Osteoblast (primary cell): ENCODE measurements around the gene RNF31. TPM values are rescaled to one million over a fixed set of nuclear protein-coding genes. Genes with fewer than 3 reads are reported as not detected.

Experiments used
- DNase-seq: peaks from one replicate; pipeline ENCODE4 v3.0.0; 2011; ENCODE audit warnings: low spot score, mixed read lengths; ENCODE audit not compliant: insufficient read length; ENCODE audit errors: missing footprints
- H2AFZ ChIP-seq: 2 replicates; pipeline ENCODE4 v1.6.0; 2011; ENCODE audit warnings: mild to moderate bottlenecking, low read length
- H3K27ac ChIP-seq: 2 replicates; pipeline ENCODE4 v1.5.1; 2011; ENCODE audit warnings: mild to moderate bottlenecking, low read depth, low read length, moderate library complexity
- H3K27me3 ChIP-seq: 2 replicates; pipeline ENCODE4 v1.6.0; 2012; ENCODE audit warnings: mild to moderate bottlenecking, control low read depth, inconsistent platforms, low read length, moderate library complexity; ENCODE audit not compliant: insufficient read depth
- H3K36me3 ChIP-seq: 2 replicates; pipeline ENCODE4 v1.5.1; 2011; ENCODE audit warnings: mild to moderate bottlenecking, low read length, control low read depth, moderate library complexity; ENCODE audit not compliant: insufficient read depth
- H3K4me1 ChIP-seq: 2 replicates; pipeline ENCODE4 v1.5.1; 2011; ENCODE audit warnings: mild to moderate bottlenecking, low read length, control low read depth, moderate library complexity; ENCODE audit not compliant: insufficient read depth
- H3K4me2 ChIP-seq: 2 replicates; pipeline ENCODE4 v1.6.0; 2011; ENCODE audit warnings: mild to moderate bottlenecking, low read length; ENCODE audit not compliant: insufficient read depth
- H3K4me3 ChIP-seq: fragments of 200-600 bp; sonication (generic); 3 replicates; pipeline ENCODE4 v1.5.1; 2012; ENCODE audit warnings: mild to moderate bottlenecking, low read length, inconsistent platforms; ENCODE audit not compliant: insufficient read depth
- H3K79me2 ChIP-seq: 2 replicates; pipeline ENCODE4 v1.6.0; 2012; ENCODE audit warnings: mild to moderate bottlenecking, low read length, control low read depth, inconsistent platforms; ENCODE audit not compliant: insufficient read depth
- H3K9me3 ChIP-seq: 2 replicates; pipeline ENCODE4 v1.5.1; 2011; ENCODE audit warnings: low read depth, low read length, control low read depth
- H4K20me1 ChIP-seq: 2 replicates; pipeline ENCODE4 v1.6.0; 2012; ENCODE audit warnings: mild to moderate bottlenecking, low read length, control low read depth; ENCODE audit not compliant: insufficient read depth
- CTCF ChIP-seq: IDR thresholded peaks from 2 replicates; pipeline ENCODE4 v1.5.1; 2011; ENCODE audit warnings: mild to moderate bottlenecking, low read depth, low read length, moderate library complexity; ENCODE audit errors: extremely low read depth
- total RNA-seq: library from RNA; depleted of rRNA; stranded (reverse); fragments of >200 nt; gene quantifications from 2 replicates; pipeline ENCODE4 v1.2.3, GENCODE V29; 2012

The RNF31 gene
- total RNA-seq, 1 donor: 49.6 TPM

GRCh38 chr14:24137529-24138395, 9.5 kb upstream of the RNF31 start:
- Histone ChIP-seq H3K27me3 (no peaks in the 10 kb centered on the region), H3K79me2 (peaks cover 49% of the 10 kb centered on the region), H3K4me3 (no peak overlapping the region), H4K20me1 (peaks cover 8% of the 10 kb centered on the region), H3K36me3 (peaks cover 26% of the 10 kb centered on the region), H2AFZ (no peak overlapping the region), H3K4me2 (peak overlapping the region; percentile 97), H3K27ac (no peak overlapping the region), H3K4me1 (peaks cover 18% of the 10 kb centered on the region), H3K9me3 (no peaks in the 10 kb centered on the region)
- no peak for TF ChIP-seq CTCF
- DNase-seq: peak; percentile 69

GRCh38 chr14:24138396-24139271, 8.7 kb upstream of the RNF31 start:
- no peak for TF ChIP-seq CTCF
- Histone ChIP-seq H3K27me3 (no peaks in the 10 kb centered on the region), H3K79me2 (peaks cover 49% of the 10 kb centered on the region), H3K27ac (no peak overlapping the region), H2AFZ (no peak overlapping the region), H3K4me2 (peak overlapping the region; percentile 18), H3K9me3 (no peaks in the 10 kb centered on the region), H3K4me1 (peaks cover 25% of the 10 kb centered on the region), H3K36me3 (peaks cover 26% of the 10 kb centered on the region), H4K20me1 (peaks cover 8% of the 10 kb centered on the region), H3K4me3 (no peak overlapping the region)
- DNase-seq: peak; percentile 77

- no peak overlapping the region for H2AFZ ChIP-seq
- H3K27me3 ChIP-seq: no peaks in the 10 kb centered on the region
- H3K27ac ChIP-seq: no peak overlapping the region
- peaks cover 33% of the 10 kb centered on the region for H3K4me1 ChIP-seq
- no peak for DNase-seq
- peak overlapping the region; percentile 95 for H3K4me2 ChIP-seq
- H3K79me2 ChIP-seq: peaks cover 56% of the 10 kb centered on the region
- H3K36me3 ChIP-seq: peaks cover 32% of the 10 kb centered on the region
- peaks cover 8% of the 10 kb centered on the region for H4K20me1 ChIP-seq
- H3K4me3 ChIP-seq: no peak overlapping the region
- H3K9me3 ChIP-seq: no peaks in the 10 kb centered on the region
- TF ChIP-seq CTCF: no peak
Measured at GRCh38 chr14:24139272-24139934, 7.9 kb upstream of the RNF31 start.
